SH-SY5Y (cell line): ENCODE measurements around the gene CCDC91.

Experiments
- GATA2 ChIP-seq: IDR thresholded peaks from 2 replicates; pipeline ENCODE4 v1.6.1; 2011; ENCODE audit warnings: mild to moderate bottlenecking, low read depth, low read length
- GATA3 ChIP-seq: IDR thresholded peaks from 2 replicates; pipeline ENCODE4 v1.6.1; 2011; ENCODE audit warnings: low read depth, mild to moderate bottlenecking, low read length, moderate library complexity

DNA sequence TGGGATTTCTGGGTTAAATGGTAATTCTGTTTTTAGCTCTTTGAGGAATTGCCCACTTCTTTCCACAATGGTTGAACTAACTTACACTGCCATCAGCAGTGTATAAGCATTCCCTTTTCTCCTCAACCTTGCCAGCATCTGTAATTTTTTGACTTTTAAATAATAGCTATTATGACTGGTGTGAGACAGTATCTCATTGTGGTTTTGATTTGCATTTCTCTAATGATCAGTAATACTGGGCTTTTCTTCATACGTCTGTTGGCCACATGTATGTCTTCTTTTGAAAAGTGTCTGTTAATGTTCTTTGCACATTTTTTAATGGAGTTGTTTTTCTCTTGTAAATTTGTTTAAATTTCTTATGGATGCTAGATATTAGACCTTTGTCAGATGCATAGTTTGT, 323.7 kb downstream of the CCDC91 start:
- TF ChIP-seq GATA2 (no peak), GATA3 (no peak)
